Ascending aorta (tissue), 2 donors: Measurements from ENCODE around the gene XYLT1. TPM values are rescaled to one million over a fixed set of nuclear protein-coding genes. Genes with fewer than 3 reads are reported as not detected.

Source experiments
- DNase-seq, 2 donors: peaks; one replicate each; pipeline ENCODE4 v3.0.0-alpha.2; 2019; ENCODE audit warnings: low spot score in 2 of 2
- H3K27ac ChIP-seq, 2 donors: fragments of 200-600 bp; sonication (generic); one replicate each; pipeline ENCODE4 v1.5.1; 2016 to 2017; ENCODE audit warnings: mild to moderate bottlenecking in 1 of 2
- H3K27me3 ChIP-seq: fragments of 200-600 bp; sonication (generic); one replicate; pipeline ENCODE4 v1.5.1; 2017
- H3K36me3 ChIP-seq, 2 donors: fragments of 200-600 bp; sonication (generic); one replicate each; pipeline ENCODE4 v1.5.1; 2016
- H3K4me1 ChIP-seq, 2 donors: fragments of 200-600 bp; sonication (generic); one replicate each; pipeline ENCODE4 v1.5.1; 2016 to 2017; ENCODE audit warnings: mild to moderate bottlenecking in 1 of 2
- H3K4me3 ChIP-seq, 2 donors: fragments of 200-600 bp; sonication (generic); one replicate each; pipeline ENCODE4 v1.5.1; 2016 to 2017; ENCODE audit warnings: mild to moderate bottlenecking in 1 of 2
- H3K9me3 ChIP-seq, 2 donors: fragments of 200-600 bp; sonication (generic); one replicate each; pipeline ENCODE4 v1.5.1; 2016
- intact Hi-C: fragments of 100-400 bp; cut with DNase I; formaldehyde crosslinking; loops from one replicate; pipeline ENCODE4 v1.15.1; 2023
- total RNA-seq: library from RNA; depleted of rRNA; stranded (reverse); fragments of >200 nt; gene quantifications from one replicate; pipeline ENCODE4 v1.1.0, GENCODE V29; 2016
- TF ChIP-seq, protein P1 (sequence below), 3 experiments: fragments of 200-600 bp in 2 of 3; fragments of 450-650 bp in 1 of 3; sonication (generic) in 2 of 3; IDR thresholded peaks; one replicate each; pipeline ENCODE4 v1.5.1; 2016 to 2019; ENCODE audit warnings: antibody characterized with exemption in 3 of 3, mild to moderate bottlenecking in 1 of 3, moderate library complexity in 1 of 3

Gene XYLT1
- total RNA-seq, 1 donor from 2014 or later = 6.7 TPM

DNA sequence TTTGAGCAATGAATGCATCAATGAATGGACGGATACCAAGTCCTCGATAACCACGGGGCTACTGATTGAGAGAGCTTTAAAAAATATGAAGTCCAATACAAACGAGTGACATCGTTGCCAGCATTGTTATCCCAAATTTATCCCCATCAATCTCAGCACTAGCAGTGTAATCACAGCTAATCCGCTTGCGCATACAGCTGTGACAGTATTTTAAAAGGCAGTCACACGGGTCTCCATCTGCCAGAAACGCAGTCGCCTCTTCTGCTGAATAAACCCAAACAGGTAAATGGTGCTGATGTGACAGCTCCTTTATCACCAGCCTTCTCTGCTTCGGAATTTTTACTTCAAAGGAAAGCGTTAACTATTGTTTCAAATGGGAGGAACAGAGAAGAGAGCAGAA is 311.1 kb downstream of the XYLT1 start:
- intact Hi-C loops = no loop called here
- no peak for DNase-seq
- Histone ChIP-seq H3K4me1 (no peaks in the 10 kb centered on the region), H3K9me3 (no peaks in the 10 kb centered on the region), H3K36me3 (no peaks in the 10 kb centered on the region), H3K27me3 (no peaks in the 10 kb centered on the region), H3K4me3 (no peak overlapping the region), H3K27ac (no peak overlapping the region)
- TF ChIP-seq, protein P1, sequence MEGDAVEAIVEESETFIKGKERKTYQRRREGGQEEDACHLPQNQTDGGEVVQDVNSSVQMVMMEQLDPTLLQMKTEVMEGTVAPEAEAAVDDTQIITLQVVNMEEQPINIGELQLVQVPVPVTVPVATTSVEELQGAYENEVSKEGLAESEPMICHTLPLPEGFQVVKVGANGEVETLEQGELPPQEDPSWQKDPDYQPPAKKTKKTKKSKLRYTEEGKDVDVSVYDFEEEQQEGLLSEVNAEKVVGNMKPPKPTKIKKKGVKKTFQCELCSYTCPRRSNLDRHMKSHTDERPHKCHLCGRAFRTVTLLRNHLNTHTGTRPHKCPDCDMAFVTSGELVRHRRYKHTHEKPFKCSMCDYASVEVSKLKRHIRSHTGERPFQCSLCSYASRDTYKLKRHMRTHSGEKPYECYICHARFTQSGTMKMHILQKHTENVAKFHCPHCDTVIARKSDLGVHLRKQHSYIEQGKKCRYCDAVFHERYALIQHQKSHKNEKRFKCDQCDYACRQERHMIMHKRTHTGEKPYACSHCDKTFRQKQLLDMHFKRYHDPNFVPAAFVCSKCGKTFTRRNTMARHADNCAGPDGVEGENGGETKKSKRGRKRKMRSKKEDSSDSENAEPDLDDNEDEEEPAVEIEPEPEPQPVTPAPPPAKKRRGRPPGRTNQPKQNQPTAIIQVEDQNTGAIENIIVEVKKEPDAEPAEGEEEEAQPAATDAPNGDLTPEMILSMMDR (IDR thresholded peaks at IDR 0.05) = no peak

DNA sequence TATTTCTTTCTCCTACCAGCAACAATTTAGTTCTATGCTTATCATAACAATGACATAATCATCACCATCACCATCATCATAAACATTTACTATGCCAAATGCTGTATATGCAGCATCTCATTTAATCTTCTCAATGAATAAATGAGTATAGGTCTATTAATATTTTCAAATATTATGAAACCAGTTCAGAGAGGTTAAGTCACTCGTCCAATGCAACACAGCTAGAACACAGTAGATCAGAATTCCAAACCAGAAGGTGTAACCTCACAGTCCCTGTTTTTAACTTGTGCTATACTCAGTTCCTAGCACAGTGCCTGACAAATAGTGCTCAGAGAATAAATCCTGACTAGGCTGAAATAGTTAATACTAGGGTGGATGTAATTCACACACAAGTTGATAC is 314.8 kb downstream of the XYLT1 start:
- H3K36me3 ChIP-seq = no peaks in the 10 kb centered on the region
- H3K9me3 ChIP-seq = no peaks in the 10 kb centered on the region
- no peaks in the 10 kb centered on the region for H3K27me3 ChIP-seq
- intact Hi-C loops = no loop called here
- no peak overlapping the region for H3K27ac ChIP-seq
- DNase-seq = no peak
- H3K4me1 ChIP-seq = no peaks in the 10 kb centered on the region
- H3K4me3 ChIP-seq = no peak overlapping the region
- TF ChIP-seq, protein P1 (IDR thresholded peaks at IDR 0.05) = no peak

DNA sequence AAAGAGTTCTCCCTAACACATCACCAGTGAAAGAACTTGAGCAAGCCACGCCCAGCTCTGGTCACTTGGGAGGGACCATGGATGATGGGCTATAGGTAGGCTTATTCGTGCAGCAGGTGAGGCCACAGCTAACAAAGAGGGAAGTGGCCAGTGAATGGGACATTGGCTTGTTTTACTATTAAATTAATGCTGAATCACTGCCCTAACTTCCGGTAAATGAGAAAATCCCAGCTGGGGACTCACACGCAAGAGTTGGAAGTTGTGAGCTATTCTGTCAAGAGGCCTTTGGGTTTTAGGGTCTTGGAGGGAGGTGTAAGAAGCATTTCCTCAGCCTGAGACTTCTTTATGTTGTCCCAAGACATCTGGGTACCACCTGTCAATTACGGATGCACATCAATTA is 315.3 kb downstream of the XYLT1 start:
- Histone ChIP-seq H3K9me3 (no peaks in the 10 kb centered on the region), H3K36me3 (no peaks in the 10 kb centered on the region), H3K4me3 (no peak overlapping the region), H3K27me3 (no peaks in the 10 kb centered on the region), H3K4me1 (no peaks in the 10 kb centered on the region), H3K27ac (no peak overlapping the region)
- no peak for DNase-seq
- intact Hi-C loops = no loop called here
- TF ChIP-seq, protein P1 (IDR thresholded peaks at IDR 0.05) = no peak

DNA sequence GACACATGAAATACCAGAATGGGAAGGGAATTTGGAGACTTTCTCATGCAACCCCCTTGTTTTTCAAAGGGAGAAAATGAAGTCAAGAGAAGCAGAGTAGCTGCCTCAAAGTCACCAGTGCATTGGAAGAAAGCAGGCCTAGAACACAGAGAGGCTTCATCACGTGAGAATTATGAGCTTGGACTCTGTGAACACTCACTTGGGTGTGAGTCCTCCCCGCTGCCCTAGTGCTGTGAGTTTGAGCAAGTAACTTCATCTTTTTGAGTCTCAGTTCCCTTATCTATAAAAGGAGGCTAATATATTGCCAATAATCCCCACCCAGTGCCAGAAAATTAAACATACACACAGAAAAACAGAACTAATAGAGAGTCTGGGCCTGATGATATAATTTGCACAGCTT is 315.8 kb downstream of the XYLT1 start:
- no peak for DNase-seq
- intact Hi-C loops = no loop called here

DNA sequence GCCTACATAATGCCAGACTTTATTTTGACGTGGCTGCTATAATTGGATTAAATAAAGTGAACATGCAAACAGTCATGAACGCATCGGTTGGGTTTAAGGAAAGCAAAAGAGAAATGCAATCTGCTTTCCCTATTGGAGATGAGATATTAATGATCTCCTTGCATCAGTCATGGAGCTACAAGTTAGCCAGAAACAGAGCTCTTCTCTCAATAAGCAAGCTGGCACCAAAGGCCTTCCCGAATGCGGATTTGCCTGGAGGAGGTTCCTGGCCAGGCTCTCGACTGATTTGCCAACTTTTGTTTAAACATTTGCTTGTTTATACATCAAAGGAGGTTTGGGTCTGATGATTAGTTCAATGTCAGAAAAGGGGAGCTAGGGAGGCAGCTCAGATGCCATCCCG is 318.4 kb downstream of the XYLT1 start:
- Histone ChIP-seq H3K27me3 (no peaks in the 10 kb centered on the region), H3K9me3 (no peaks in the 10 kb centered on the region), H3K36me3 (no peaks in the 10 kb centered on the region), H3K4me3 (no peak overlapping the region), H3K4me1 (no peaks in the 10 kb centered on the region), H3K27ac (no peak overlapping the region)
- intact Hi-C loops = no loop called here
- no peak for DNase-seq
- TF ChIP-seq, protein P1 (IDR thresholded peaks at IDR 0.05) = no peak

More for the DNA sequence above, 315.8 kb downstream of the XYLT1 start:
- H3K9me3 ChIP-seq = no peaks in the 10 kb centered on the region
- TF ChIP-seq, protein P1 (IDR thresholded peaks at IDR 0.05) = no peak
- no peaks in the 10 kb centered on the region for H3K4me1 ChIP-seq
- H3K27ac ChIP-seq = no peak overlapping the region
- H3K27me3 ChIP-seq = no peaks in the 10 kb centered on the region
- no peaks in the 10 kb centered on the region for H3K36me3 ChIP-seq
- H3K4me3 ChIP-seq = no peak overlapping the region

DNA sequence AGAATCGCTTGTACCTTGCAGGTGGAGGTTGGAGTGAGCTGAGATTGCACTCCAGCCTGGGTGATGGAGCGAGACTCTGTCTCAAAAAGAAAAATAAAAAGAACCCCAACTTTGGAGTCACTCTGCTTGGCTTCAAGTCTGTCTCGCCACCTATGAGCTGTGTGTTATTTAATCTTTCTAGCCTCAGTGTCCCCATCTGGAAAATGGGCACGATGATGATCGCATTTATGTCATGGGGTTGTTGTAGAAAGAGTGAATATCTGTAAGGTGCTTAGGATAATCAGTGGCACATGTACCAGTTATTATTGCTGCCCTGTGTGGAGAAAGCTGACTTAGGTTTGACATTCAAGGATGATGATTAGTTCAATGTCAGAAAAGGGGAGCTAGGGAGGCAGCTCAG is 319.4 kb downstream of the XYLT1 start:
- no peak for DNase-seq
- Histone ChIP-seq H3K9me3 (no peaks in the 10 kb centered on the region), H3K36me3 (no peaks in the 10 kb centered on the region), H3K4me3 (no peak overlapping the region), H3K27me3 (no peaks in the 10 kb centered on the region), H3K4me1 (no peaks in the 10 kb centered on the region), H3K27ac (no peak overlapping the region)
- intact Hi-C loops = no loop called here
- TF ChIP-seq, protein P1 (IDR thresholded peaks at IDR 0.05) = no peak
